Stimulated activated CD8-positive, alpha-beta memory T cell treated with anti-CD3 and anti-CD28 coated beads, Interleukin-2, amount 100 ng/mL, for 48 hours (primary cell): ENCODE results near the gene KCNMB2.
"Not testable (repeated sequence)": the region's sequence is repeated elsewhere in the genome, so short reads cannot be mapped to it uniquely, and the experiment has no call there.

Experiments used
- DNase-seq, 2 donors: peaks; one replicate each; pipeline ENCODE4 v3.0.0-alpha.2; 2020; ENCODE audit warnings: low read depth in 2 of 2

The KCNMB2 gene

DNA sequence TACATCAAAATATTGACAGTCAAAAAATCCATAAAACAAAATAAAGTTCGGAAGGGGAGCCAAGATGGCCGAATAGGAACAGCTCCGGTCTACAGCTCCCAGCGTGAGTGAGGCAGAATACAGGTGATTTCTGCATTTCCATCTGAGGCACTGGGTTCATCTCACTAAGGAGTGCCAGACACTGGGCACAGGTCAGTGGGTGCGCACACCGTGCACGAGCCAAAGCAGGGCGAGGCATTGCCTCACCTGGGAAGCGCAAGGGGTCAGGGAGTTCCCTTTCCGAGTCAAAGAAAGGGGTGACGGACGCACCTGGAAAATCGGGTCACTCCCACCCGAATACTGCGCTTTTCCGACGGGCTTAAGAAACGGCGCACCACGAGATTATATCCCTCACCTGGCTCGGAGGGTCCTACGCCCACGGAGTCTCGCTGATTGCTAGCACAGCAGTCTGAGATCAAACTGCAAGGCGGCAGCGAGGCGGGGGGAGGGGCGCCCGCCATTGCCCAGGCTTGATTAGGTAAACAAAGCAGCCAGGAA, 323.7 kb downstream of the KCNMB2 start:
- not testable (repeated sequence) for DNase-seq

DNA sequence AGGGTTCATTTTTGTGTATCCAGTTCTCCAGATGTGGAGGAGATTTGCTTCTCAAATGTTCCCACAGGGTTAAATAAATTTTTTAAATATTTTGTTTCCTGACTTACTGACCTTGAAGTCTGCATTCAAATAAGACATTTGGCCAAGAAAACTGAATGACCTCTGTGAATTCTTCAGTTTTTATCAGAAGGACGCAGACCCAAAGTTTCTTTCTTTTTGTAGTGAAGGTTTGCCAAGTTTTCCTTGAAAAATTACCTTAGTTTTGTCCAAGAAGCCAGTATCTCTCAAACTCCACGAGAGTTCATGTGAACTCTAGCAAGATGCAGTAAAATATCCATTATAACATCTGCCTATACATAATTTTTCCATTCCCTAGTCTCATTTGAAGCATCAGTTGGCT, 332.4 kb downstream of the KCNMB2 start:
- DNase-seq, result no peak

DNA sequence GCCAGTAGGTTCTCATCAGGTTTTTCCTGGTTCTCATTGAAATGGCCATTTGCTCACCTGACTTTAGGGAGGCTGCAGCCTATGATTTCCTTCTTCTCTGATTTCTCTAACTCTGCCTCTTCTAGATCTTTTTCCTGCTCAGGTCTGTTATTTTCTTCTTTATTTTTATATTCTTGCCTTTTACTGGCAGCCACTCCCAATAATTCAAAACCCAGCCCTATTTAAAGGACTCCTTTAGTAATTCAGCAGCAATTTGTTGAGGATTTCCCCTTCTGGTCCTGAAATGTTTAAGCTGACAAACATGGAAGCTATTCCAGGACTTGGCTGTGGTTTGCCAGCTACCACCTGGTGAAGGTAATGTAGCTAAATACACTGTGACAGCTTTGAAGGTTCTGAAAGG, 333.8 kb downstream of the KCNMB2 start:
- DNase-seq, result no peak

DNA sequence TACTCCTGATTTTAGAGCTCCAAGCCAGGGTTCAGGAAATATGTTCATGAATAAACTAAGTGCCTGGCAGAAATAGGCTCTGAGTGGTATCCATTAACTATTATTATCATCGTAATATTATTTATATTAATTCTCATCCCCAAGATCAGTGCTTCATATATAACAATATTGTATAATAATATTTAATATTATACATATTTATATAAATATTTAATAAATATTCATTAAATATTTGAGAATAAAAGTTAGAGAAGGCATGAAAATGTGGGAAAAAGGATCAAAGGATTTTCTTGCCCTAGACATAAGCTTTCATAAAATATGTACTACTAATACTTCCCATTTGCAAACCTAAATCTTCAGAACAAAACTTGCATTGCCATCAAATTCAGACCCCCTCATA, 338.9 kb downstream of the KCNMB2 start:
- no peak for DNase-seq

DNA sequence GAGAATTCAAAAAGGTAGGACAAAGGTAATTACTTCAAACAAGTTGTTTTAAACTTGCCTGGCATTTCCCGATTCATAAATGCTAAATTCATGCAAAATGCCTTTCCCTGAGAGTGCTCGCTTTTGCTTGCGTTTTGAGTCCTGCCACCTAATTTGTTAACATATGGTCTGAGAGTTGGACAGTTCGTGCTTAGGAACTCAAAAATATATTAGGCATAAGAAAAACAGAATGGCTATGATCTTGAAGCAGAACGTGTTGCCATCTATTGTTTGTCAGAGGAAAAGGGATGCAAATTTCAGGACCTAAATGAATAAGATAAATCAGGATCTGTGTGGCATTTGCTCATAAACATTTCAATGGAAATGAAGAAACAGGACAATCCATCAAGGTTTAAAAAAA, 339.6 kb downstream of the KCNMB2 start:
- no peak for DNase-seq

DNA sequence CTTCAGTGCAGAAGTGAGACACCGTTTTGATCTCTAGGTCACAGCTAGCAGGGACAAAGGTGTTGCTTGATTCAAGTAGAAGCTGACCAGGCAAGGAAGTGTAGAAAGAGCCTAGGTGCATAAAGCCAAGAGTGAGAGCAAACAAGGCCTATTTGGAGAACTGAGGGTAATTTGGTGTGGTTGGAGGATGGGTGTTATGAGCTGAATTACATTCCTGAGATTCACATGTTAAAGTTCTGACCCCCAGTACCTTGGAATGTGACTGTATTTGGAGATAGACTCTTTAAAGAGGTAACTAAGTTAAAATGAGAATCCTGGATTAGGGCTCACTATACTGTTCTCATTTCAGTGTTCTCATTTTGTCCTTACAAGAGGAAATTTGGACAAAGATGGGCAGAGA, 344.0 kb downstream of the KCNMB2 start:
- no peak for DNase-seq
